ENCODE measurements around the gene PIP5K1C.

GRCh38 chr19:3725640-3726310, 25.5 kb upstream of the PIP5K1C start:
- TF ChIP-seq CTCF (IDR thresholded peaks at IDR 0.05 in 8 of 11, conservative IDR thresholded peaks at IDR 0.05 in 3 of 11) (no peak), POLR2A (IDR thresholded peaks at IDR 0.05) (no peak), POLR2AphosphoS5 (IDR thresholded peaks at IDR 0.05) (no peak)
